ENCODE results near the gene BCDIN3D. TPM values are rescaled to one million over a fixed set of nuclear protein-coding genes. Genes with fewer than 3 reads are reported as not detected.

BCDIN3D gene
- total RNA-seq, 1 donor from 2014 or later, result 8.5 TPM

GRCh38 chr12:49823951-49824350 lies 19.0 kb downstream of the BCDIN3D start:
- Mint-ChIP-seq H3K4me1 (ENCODE audit: unreplicated experiment) (peaks cover 31% of the 10 kb centered on the region), H3K27me3 (no peaks in the 10 kb centered on the region), H3K4me3 (peak overlapping the region; percentile 24), H3K36me3 (peaks cover 11% of the 10 kb centered on the region), H3K27ac (no peak overlapping the region), H3K9me3 (no peaks in the 10 kb centered on the region)
- TF ChIP-seq CTCF (conservative IDR thresholded peaks at IDR 0.05), result no peak
- DNase-seq (ENCODE audit: extremely low spot score, unreplicated experiment), result no peak

DNA sequence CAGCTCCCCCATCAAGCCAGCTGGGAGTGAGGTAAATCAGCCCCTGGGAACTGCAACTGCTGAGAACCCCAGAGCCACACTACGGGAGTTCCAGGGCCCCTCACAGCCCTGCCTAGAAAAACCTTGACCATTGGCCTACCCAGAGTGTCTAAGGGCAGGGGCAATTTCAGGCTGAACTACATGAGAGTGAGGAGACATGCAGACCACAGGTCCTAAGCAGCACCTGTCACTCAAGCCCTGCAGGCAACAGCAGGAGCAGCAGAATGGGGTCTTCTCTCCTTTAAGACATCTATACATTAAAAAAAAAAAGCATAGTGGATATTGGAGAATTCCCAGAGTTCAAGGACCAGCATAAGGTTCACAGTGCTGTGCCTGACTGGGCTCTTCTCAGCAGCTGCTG lies 19.6 kb downstream of the BCDIN3D start:
- Mint-ChIP-seq H3K4me1 (ENCODE audit: unreplicated experiment) (peaks cover 27% of the 10 kb centered on the region), H3K27me3 (no peaks in the 10 kb centered on the region), H3K9me3 (no peaks in the 10 kb centered on the region), H3K4me3 (no peak overlapping the region), H3K36me3 (peaks cover 11% of the 10 kb centered on the region), H3K27ac (no peak overlapping the region)
- no peak for TF ChIP-seq CTCF (conservative IDR thresholded peaks at IDR 0.05)
- DNase-seq (ENCODE audit: extremely low spot score, unreplicated experiment), result no peak

DNA sequence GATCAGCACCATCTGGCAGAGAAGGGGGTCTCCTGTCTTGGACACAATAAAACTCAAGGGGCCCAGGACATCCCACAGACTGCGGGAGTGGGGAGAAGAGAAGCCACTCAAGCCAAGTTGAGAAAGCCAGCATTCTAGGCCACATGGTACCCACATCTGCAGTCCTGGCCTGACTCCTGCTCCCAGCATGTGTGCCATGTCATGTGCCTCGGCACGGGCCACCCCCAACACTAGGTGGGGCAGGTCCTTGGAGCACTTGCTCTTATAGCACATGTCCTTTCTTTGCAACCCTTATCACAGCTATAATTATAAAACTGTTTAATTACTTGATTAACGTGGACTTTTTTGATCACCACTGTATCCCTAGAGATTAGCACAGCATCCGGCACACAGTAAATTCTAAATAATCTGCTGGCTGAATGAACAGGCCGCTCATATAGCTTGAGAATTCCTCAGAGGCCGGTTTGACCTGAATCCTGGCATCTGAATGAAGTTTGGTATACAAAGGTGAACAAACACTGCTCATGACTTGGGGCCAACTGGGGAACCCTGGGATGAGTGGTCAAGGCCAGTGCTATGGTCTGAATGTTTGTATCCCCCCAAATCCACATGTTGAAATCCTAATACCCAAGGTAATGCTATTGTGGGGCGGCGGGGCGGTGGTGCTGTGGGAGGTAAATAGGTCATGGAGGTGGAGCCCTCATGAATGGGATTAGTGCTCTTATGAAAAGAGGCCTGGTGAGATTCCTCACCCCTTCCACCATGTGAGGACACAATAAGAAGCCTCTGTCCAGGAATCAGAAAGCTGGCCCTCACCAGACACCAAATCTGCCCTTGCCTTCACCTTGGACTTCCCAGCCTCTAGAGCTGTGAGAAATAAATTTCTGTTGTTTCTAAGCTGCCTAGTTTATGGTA lies 21.3 kb downstream of the BCDIN3D start:
- peaks cover 14% of the 10 kb centered on the region for H3K36me3 Mint-ChIP-seq
- no peak for DNase-seq (ENCODE audit: extremely low spot score, unreplicated experiment)
- H3K4me1 Mint-ChIP-seq (ENCODE audit: unreplicated experiment), result peaks cover 20% of the 10 kb centered on the region
- no peak overlapping the region for H3K4me3 Mint-ChIP-seq
- no peaks in the 10 kb centered on the region for H3K9me3 Mint-ChIP-seq
- no peaks in the 10 kb centered on the region for H3K27me3 Mint-ChIP-seq
- no peak overlapping the region for H3K27ac Mint-ChIP-seq
- no peak for TF ChIP-seq CTCF (conservative IDR thresholded peaks at IDR 0.05)

GRCh38 chr12:49819786-49820185 lies 23.1 kb downstream of the BCDIN3D start:
- Mint-ChIP-seq H3K4me3 (no peak overlapping the region), H3K27me3 (no peaks in the 10 kb centered on the region), H3K9me3 (no peaks in the 10 kb centered on the region), H3K36me3 (peaks cover 21% of the 10 kb centered on the region), H3K27ac (no peak overlapping the region), H3K4me1 (ENCODE audit: unreplicated experiment) (peaks cover 7% of the 10 kb centered on the region)
- no peak for DNase-seq (ENCODE audit: extremely low spot score, unreplicated experiment)
- TF ChIP-seq CTCF (conservative IDR thresholded peaks at IDR 0.05), result no peak

- TF ChIP-seq CTCF (conservative IDR thresholded peaks at IDR 0.05), result no peak
- Mint-ChIP-seq H3K36me3 (peaks cover 24% of the 10 kb centered on the region), H3K9me3 (no peaks in the 10 kb centered on the region), H3K4me1 (ENCODE audit: unreplicated experiment) (peaks cover 7% of the 10 kb centered on the region), H3K27ac (no peak overlapping the region), H3K4me3 (no peak overlapping the region), H3K27me3 (no peaks in the 10 kb centered on the region)
- DNase-seq (ENCODE audit: extremely low spot score, unreplicated experiment), result no peak
Measured at GRCh38 chr12:49818241-49818895, 24.5 kb downstream of the BCDIN3D start.

Measured in type B pancreatic cell (in vitro differentiated cells).